PFSK-1 (cell line): ENCODE measurements around the gene BRINP1.

Experiments used
- FOXP2 ChIP-seq: optimal IDR thresholded peaks from 2 replicates; pipeline ENCODE3; 2011; ENCODE audit warnings: borderline replicate concordance, control low read depth, inconsistent platforms; ENCODE audit not compliant: insufficient read depth; ENCODE audit errors: extremely low read length, extremely low read depth
- POLR2AphosphoS5 ChIP-seq: IDR thresholded peaks from 2 replicates; pipeline ENCODE4 v1.6.1; 2012; ENCODE audit warnings: low read depth, mild to moderate bottlenecking, control low read depth, low read length, moderate library complexity
- REST ChIP-seq, 2 experiments: IDR thresholded peaks; 2 replicates each; pipeline versions ENCODE4 v1.6.1 to v1.8.0; 2011 to 2012; ENCODE audit warnings: low read depth in 2 of 2, low read length in 2 of 2, control low read depth in 1 of 2, inconsistent platforms in 1 of 2, mild to moderate bottlenecking in 1 of 2, moderate library complexity in 1 of 2; ENCODE audit not compliant: insufficient read depth in 1 of 2
- SIN3A ChIP-seq: IDR thresholded peaks from 2 replicates; pipeline ENCODE4 v1.6.1; 2012; ENCODE audit warnings: mild to moderate bottlenecking, low read length, moderate library complexity, borderline replicate concordance; ENCODE audit not compliant: insufficient read depth
- TAF1 ChIP-seq: IDR thresholded peaks from 2 replicates; pipeline ENCODE4 v1.6.1; 2012; ENCODE audit warnings: low read length, control low read depth, borderline replicate concordance; ENCODE audit not compliant: insufficient read depth

The BRINP1 gene

DNA sequence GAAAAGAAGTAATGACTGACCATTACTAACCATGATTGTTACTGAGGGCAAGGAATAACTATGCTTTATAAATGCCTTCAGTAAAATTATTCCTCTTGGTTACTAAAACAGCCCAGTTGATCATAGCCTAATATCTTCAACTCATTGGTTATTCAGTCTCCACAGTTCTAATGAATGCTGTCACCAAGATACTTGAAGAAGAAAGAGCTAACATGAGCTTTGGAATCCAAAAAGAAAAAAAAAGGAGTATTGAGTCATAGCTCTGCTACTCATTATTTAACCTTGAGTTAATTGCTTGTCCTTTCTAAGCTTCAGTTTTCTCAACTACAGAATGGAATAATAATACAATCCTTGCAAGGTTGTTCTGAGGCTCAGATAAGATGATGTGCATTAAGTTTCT lies 187.7 kb downstream of the BRINP1 start:
- TF ChIP-seq REST (IDR thresholded peaks at IDR 0.05; ENCODE audit: insufficient read depth in 1 of 2, low read depth in 2 of 2, low read length in 2 of 2) (no peak), POLR2AphosphoS5 (no peak), SIN3A (no peak), FOXP2 (no peak), TAF1 (no peak)

- TF ChIP-seq TAF1 = no peak
- no peak for TF ChIP-seq POLR2AphosphoS5
- TF ChIP-seq SIN3A = no peak
- TF ChIP-seq FOXP2 = no peak
- no peak for TF ChIP-seq REST (IDR thresholded peaks at IDR 0.05; ENCODE audit: insufficient read depth in 1 of 2, low read depth in 2 of 2, low read length in 2 of 2)
These were observed 188.3 kb downstream of the BRINP1 start for GRCh38 chr9:119180897-119181296.

DNA sequence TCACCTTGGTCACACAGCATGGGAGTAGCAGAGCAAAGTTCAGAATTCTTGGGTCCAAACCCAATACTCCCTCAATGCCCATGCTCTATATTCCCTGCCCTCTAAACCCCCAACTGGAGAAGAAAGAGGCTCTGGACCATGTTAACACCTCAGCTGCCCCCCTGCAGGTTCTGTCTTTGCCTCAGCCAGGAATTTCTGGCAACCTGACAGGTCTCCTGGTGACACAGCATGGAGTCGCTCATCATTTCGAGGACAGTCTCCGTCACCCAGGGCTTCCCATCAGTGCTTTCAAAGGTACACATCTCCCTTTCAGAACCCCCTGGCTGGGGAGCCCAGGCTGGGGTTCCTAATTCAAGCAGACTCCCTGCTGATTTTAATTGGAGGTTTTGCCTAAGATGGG lies 189.5 kb downstream of the BRINP1 start:
- TF ChIP-seq FOXP2 (no peak), REST (IDR thresholded peaks at IDR 0.05; ENCODE audit: insufficient read depth in 1 of 2, low read depth in 2 of 2, low read length in 2 of 2) (no peak), POLR2AphosphoS5 (no peak), SIN3A (no peak), TAF1 (no peak)

- TF ChIP-seq SIN3A (no peak), POLR2AphosphoS5 (no peak), TAF1 (no peak), REST (IDR thresholded peaks at IDR 0.05; ENCODE audit: insufficient read depth in 1 of 2, low read depth in 2 of 2, low read length in 2 of 2) (no peak), FOXP2 (no peak)
These were observed 192.0 kb downstream of the BRINP1 start for GRCh38 chr9:119177196-119177595.

- no peak for TF ChIP-seq POLR2AphosphoS5
- TF ChIP-seq SIN3A = no peak
These were observed 193.7 kb downstream of the BRINP1 start for GRCh38 chr9:119175581-119175980.

- TF ChIP-seq REST (IDR thresholded peaks at IDR 0.05; ENCODE audit: insufficient read depth in 1 of 2, low read depth in 2 of 2, low read length in 2 of 2) (no peak), TAF1 (no peak), SIN3A (no peak), POLR2AphosphoS5 (no peak), FOXP2 (no peak)
These were observed 201.4 kb downstream of the BRINP1 start for GRCh38 chr9:119167876-119168275.
